ENCODE results near the gene IFNA7.

DNA sequence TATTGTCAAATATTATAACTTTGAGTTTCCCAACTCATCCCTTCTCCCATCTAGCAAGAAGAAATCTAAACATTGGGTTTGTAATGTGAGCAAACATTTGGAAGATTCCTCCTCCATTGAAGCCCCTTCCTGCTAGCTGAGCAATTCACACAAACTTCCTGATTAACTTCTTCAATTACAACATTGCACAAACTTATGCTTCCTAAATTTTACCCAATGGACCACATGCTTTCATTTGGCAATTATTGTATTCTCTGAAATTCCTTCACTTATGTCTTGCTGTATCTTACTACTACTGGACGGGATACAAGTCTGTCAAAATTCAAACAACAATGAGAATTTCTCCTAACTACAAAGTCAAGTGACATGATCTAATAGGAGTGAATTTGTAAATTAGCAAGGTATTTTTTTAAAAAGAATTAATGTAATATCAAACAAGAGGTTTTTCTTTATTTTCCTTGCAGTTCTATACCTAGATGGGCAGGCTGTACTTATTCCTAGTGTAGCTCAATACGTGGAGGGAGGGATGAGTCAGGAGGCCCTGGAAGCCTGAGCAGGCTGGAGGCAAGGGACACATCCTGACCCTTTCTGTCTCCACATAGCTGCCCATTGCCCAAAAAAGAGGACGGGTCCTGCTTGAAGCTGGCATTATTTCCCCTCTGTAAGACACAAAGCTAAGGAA, 48.5 kb downstream of the IFNA7 start:
- TF ChIP-seq, protein P1, sequence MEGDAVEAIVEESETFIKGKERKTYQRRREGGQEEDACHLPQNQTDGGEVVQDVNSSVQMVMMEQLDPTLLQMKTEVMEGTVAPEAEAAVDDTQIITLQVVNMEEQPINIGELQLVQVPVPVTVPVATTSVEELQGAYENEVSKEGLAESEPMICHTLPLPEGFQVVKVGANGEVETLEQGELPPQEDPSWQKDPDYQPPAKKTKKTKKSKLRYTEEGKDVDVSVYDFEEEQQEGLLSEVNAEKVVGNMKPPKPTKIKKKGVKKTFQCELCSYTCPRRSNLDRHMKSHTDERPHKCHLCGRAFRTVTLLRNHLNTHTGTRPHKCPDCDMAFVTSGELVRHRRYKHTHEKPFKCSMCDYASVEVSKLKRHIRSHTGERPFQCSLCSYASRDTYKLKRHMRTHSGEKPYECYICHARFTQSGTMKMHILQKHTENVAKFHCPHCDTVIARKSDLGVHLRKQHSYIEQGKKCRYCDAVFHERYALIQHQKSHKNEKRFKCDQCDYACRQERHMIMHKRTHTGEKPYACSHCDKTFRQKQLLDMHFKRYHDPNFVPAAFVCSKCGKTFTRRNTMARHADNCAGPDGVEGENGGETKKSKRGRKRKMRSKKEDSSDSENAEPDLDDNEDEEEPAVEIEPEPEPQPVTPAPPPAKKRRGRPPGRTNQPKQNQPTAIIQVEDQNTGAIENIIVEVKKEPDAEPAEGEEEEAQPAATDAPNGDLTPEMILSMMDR (IDR thresholded peaks at IDR 0.05; ENCODE audit: low read depth, low read length) = no peak
- no peak for TF ChIP-seq MAX (IDR thresholded peaks at IDR 0.05; ENCODE audit: low read depth, low read length)
- peak; percentile 50 for TF ChIP-seq MYC (IDR thresholded peaks at IDR 0.05; ENCODE audit: low read depth, low read length)
